ENCODE measurements around the gene IL1F10. TPM values are rescaled to one million over a fixed set of nuclear protein-coding genes. Genes with fewer than 3 reads are reported as not detected.

IL1F10 gene
- polyA plus RNA-seq, 1 experiment, result not detected

GRCh38 chr2:113038291-113038690 lies 29.5 kb upstream of the IL1F10 start:
- ChIA-PET CTCF (no interaction called here), POLR2A (no interaction called here)
- no peaks in the 10 kb centered on the region for H3K36me3 ChIP-seq (ENCODE audit: control insufficient read depth, insufficient read depth, low read length)
- peaks cover 14% of the 10 kb centered on the region for H3K27me3 ChIP-seq (ENCODE audit: control insufficient read depth, insufficient read depth, low read length)
- H3K4me3 ChIP-seq (ENCODE audit: low read depth, low read length), result no peak overlapping the region
- DNase-seq (ENCODE audit: low read depth), result no peak
- no peak for TF ChIP-seq CTCF (IDR thresholded peaks at IDR 0.05; ENCODE audit: insufficient read depth, low read depth, low read length)

- no peak for DNase-seq (ENCODE audit: low read depth)
- POLR2A ChIA-PET, result no interaction called here
- Histone ChIP-seq H3K4me3 (ENCODE audit: low read depth, low read length) (no peak overlapping the region), H3K36me3 (ENCODE audit: control insufficient read depth, insufficient read depth, low read length) (no peaks in the 10 kb centered on the region), H3K27me3 (ENCODE audit: control insufficient read depth, insufficient read depth, low read length) (peaks cover 14% of the 10 kb centered on the region)
- CTCF ChIA-PET, result no interaction called here
- no peak for TF ChIP-seq CTCF (IDR thresholded peaks at IDR 0.05; ENCODE audit: insufficient read depth, low read depth, low read length)
Observed at GRCh38 chr2:113039158-113039557, 28.6 kb upstream of the IL1F10 start.

GRCh38 chr2:113039719-113040118 lies 28.1 kb upstream of the IL1F10 start:
- TF ChIP-seq CTCF (IDR thresholded peaks at IDR 0.05; ENCODE audit: insufficient read depth, low read depth, low read length), result no peak
- DNase-seq (ENCODE audit: low read depth), result no peak
- H3K27me3 ChIP-seq (ENCODE audit: control insufficient read depth, insufficient read depth, low read length), result peaks cover 14% of the 10 kb centered on the region
- no peak overlapping the region for H3K4me3 ChIP-seq (ENCODE audit: low read depth, low read length)
- ChIA-PET POLR2A (no interaction called here), CTCF (interaction anchor here (1.3 kb wide), 1 partner anchor 8 kb away, joined by 3 read pairs; no protein-coding TSS in a partner anchor)
- no peaks in the 10 kb centered on the region for H3K36me3 ChIP-seq (ENCODE audit: control insufficient read depth, insufficient read depth, low read length)

- ChIA-PET CTCF (no interaction called here), POLR2A (no interaction called here)
- no peak for TF ChIP-seq CTCF (IDR thresholded peaks at IDR 0.05; ENCODE audit: insufficient read depth, low read depth, low read length)
- H3K36me3 ChIP-seq (ENCODE audit: control insufficient read depth, insufficient read depth, low read length), result no peaks in the 10 kb centered on the region
- DNase-seq (ENCODE audit: low read depth), result no peak
- no peak overlapping the region for H3K4me3 ChIP-seq (ENCODE audit: low read depth, low read length)
- peaks cover 14% of the 10 kb centered on the region for H3K27me3 ChIP-seq (ENCODE audit: control insufficient read depth, insufficient read depth, low read length)
Observed at GRCh38 chr2:113041871-113042270, 25.9 kb upstream of the IL1F10 start.

- CTCF ChIA-PET, result interaction anchor here (0.7 kb wide), 1 partner anchor 10 kb away, joined by 3 read pairs; no protein-coding TSS in a partner anchor
- POLR2A ChIA-PET, result no interaction called here
- DNase-seq (ENCODE audit: low read depth), result no peak
- Histone ChIP-seq H3K27me3 (ENCODE audit: control insufficient read depth, insufficient read depth, low read length) (peaks cover 1% of the 10 kb centered on the region), H3K36me3 (ENCODE audit: control insufficient read depth, insufficient read depth, low read length) (no peaks in the 10 kb centered on the region), H3K4me3 (ENCODE audit: low read depth, low read length) (no peak overlapping the region)
- TF ChIP-seq CTCF (IDR thresholded peaks at IDR 0.05; ENCODE audit: insufficient read depth, low read depth, low read length), result no peak
Observed at GRCh38 chr2:113046465-113046864, 21.3 kb upstream of the IL1F10 start.

All from BJ (cell line).